ENCODE results near the gene OR2T11. TPM values are rescaled to one million over a fixed set of nuclear protein-coding genes. Genes with fewer than 3 reads are reported as not detected.
"Not testable (repeated sequence)": the region's sequence is repeated elsewhere in the genome, so short reads cannot be mapped to it uniquely, and the experiment has no call there.

OR2T11 gene
- total RNA-seq (ENCODE audit: insufficient read depth, low replicate concordance): 0.48 TPM

GRCh38 chr1:248634991-248635390 lies at the start of gene OR2T11:
OR2T11 (minus strand) TSS chr1:248635091; CDS start chr1:248627128, 7,963 bp downstream.
- DNase-seq (ENCODE audit: low spot score): not testable (repeated sequence)

GRCh38 chr1:248681651-248682050 lies 46.8 kb upstream of the OR2T11 start:
- DNase-seq (ENCODE audit: low spot score): no peak

- DNase-seq (ENCODE audit: low spot score): no peak
These were observed 35.1 kb upstream of the OR2T11 start for GRCh38 chr1:248670003-248670402.

GRCh38 chr1:248663453-248664328 lies 28.8 kb upstream of the OR2T11 start:
- not testable (repeated sequence) for DNase-seq (ENCODE audit: low spot score)

GRCh38 chr1:248656797-248657196 lies 21.9 kb upstream of the OR2T11 start:
- DNase-seq (ENCODE audit: low spot score): not testable (repeated sequence)

GRCh38 chr1:248655354-248655753 lies 20.5 kb upstream of the OR2T11 start, which contains the start of gene OR2T27:
OR2T27 (minus strand) TSS chr1:248655528; CDS start chr1:248650884, 4,644 bp downstream.
- not testable (repeated sequence) for DNase-seq (ENCODE audit: low spot score)

- DNase-seq (ENCODE audit: low spot score): not testable (repeated sequence)
These were observed 14.1 kb upstream of the OR2T11 start for GRCh38 chr1:248648770-248649536.

- not testable (repeated sequence) for DNase-seq (ENCODE audit: low spot score)
These were observed 10.3 kb upstream of the OR2T11 start, which contains the start of gene OR2T35 for GRCh38 chr1:248645178-248645577. OR2T35 (minus strand) TSS chr1:248645278; CDS start chr1:248639258, 6,020 bp downstream.

- not testable (repeated sequence) for DNase-seq (ENCODE audit: low spot score)
These were observed 8.2 kb upstream of the OR2T11 start for GRCh38 chr1:248642971-248643651.

- DNase-seq (ENCODE audit: low spot score): not testable (repeated sequence)
These were observed 6.7 kb upstream of the OR2T11 start for GRCh38 chr1:248641583-248641982.

GRCh38 chr1:248640906-248641305 lies 6.0 kb upstream of the OR2T11 start:
- not testable (repeated sequence) for DNase-seq (ENCODE audit: low spot score)

- DNase-seq (ENCODE audit: low spot score): not testable (repeated sequence)
These were observed 4.8 kb upstream of the OR2T11 start for GRCh38 chr1:248639652-248640051.

GRCh38 chr1:248636612-248637011 lies 1.7 kb upstream of the OR2T11 start:
- DNase-seq (ENCODE audit: low spot score): not testable (repeated sequence)

GRCh38 chr1:248631354-248632008 lies 3.4 kb downstream of the OR2T11 start:
- DNase-seq (ENCODE audit: low spot score): no peak

GRCh38 chr1:248630551-248630950 lies 4.3 kb downstream of the OR2T11 start:
- no peak for DNase-seq (ENCODE audit: low spot score)

- DNase-seq (ENCODE audit: low spot score): no peak
These were observed 6.7 kb downstream of the OR2T11 start for GRCh38 chr1:248627971-248628844.

GRCh38 chr1:248625971-248626370 lies 8.9 kb downstream of the OR2T11 start:
- no peak for DNase-seq (ENCODE audit: low spot score)

- no peak for DNase-seq (ENCODE audit: low spot score)
These were observed 9.7 kb downstream of the OR2T11 start for GRCh38 chr1:248625166-248625565.

- DNase-seq (ENCODE audit: low spot score): peak; percentile 3
These were observed 12.3 kb downstream of the OR2T11 start for GRCh38 chr1:248622570-248623001.

- DNase-seq (ENCODE audit: low spot score): no peak
These were observed 13.1 kb downstream of the OR2T11 start for GRCh38 chr1:248621770-248622169.
